DOHH2 (cell line): ENCODE data around the gene ELP4.

Experiments used
- H3F3A ChIP-seq: fragments of 200-600 bp; sonication (generic), shearing (Covaris generic); 2 replicates; pipeline ENCODE4 v1.6.0; 2016; ENCODE audit warnings: antibody characterized with exemption, mild to moderate bottlenecking; ENCODE audit not compliant: control insufficient read depth, insufficient read depth
- H3K27ac ChIP-seq: fragments of 200-600 bp; sonication (generic); 2 replicates; pipeline ENCODE4 v1.5.1; 2014; ENCODE audit warnings: low read depth, mild to moderate bottlenecking, low read length, moderate library complexity
- H3K27me3 ChIP-seq: fragments of 200-600 bp; sonication (generic); 2 replicates; pipeline ENCODE4 v1.6.1; 2014; ENCODE audit warnings: mild to moderate bottlenecking, low read length, mixed read lengths; ENCODE audit not compliant: control insufficient read depth
- H3K36me3 ChIP-seq: fragments of 200-600 bp; sonication (generic); 2 replicates; pipeline ENCODE4 v1.6.1; 2014; ENCODE audit warnings: mild to moderate bottlenecking, low read length, moderate library complexity, mixed read lengths; ENCODE audit not compliant: control insufficient read depth
- H3K4me1 ChIP-seq: fragments of 200-600 bp; sonication (generic); 2 replicates; pipeline ENCODE4 v1.6.1; 2014; ENCODE audit warnings: mild to moderate bottlenecking, low read length, mixed read lengths; ENCODE audit not compliant: control insufficient read depth
- H3K4me2 ChIP-seq: fragments of 200-600 bp; sonication (generic); 2 replicates; pipeline ENCODE4 v1.6.0; 2014; ENCODE audit warnings: mild to moderate bottlenecking, low read length, moderate library complexity
- H3K4me3 ChIP-seq: fragments of 200-600 bp; sonication (generic); 2 replicates; pipeline ENCODE4 v1.5.1; 2014; ENCODE audit warnings: mild to moderate bottlenecking, low read length, mixed read lengths
- H3K79me2 ChIP-seq: fragments of 200-600 bp; sonication (generic); 2 replicates; pipeline ENCODE4 v1.6.1; 2014; ENCODE audit warnings: mild to moderate bottlenecking, low read length, mixed read lengths; ENCODE audit not compliant: control insufficient read depth
- H3K9me2 ChIP-seq: fragments of 200-600 bp; sonication (generic); replicated peaks from 2 replicates; pipeline ENCODE4 v1.6.1; 2014; ENCODE audit warnings: mild to moderate bottlenecking, low read length, mixed read lengths; ENCODE audit not compliant: control insufficient read depth
- H3K9me3 ChIP-seq: fragments of 200-600 bp; sonication (generic); 2 replicates; pipeline ENCODE4 v1.6.1; 2014; ENCODE audit warnings: antibody characterized with exemption, low read length, mixed read lengths; ENCODE audit not compliant: control insufficient read depth, insufficient read depth
- H4K20me1 ChIP-seq: fragments of 200-600 bp; sonication (generic); 2 replicates; pipeline ENCODE4 v1.6.0; 2014; ENCODE audit warnings: low read depth, mild to moderate bottlenecking, antibody characterized with exemption, low read length, moderate library complexity; ENCODE audit not compliant: control insufficient read depth, insufficient read depth
- EZH2phosphoT487 ChIP-seq: fragments of 200-600 bp; sonication (generic); IDR thresholded peaks from 2 replicates; pipeline ENCODE4 v1.6.1; 2017; ENCODE audit warnings: borderline replicate concordance, mild to moderate bottlenecking, antibody characterized with exemption, low read length, moderate library complexity, mixed read lengths
- TF ChIP-seq, protein P1 (sequence below): fragments of 200-600 bp; sonication (generic); IDR thresholded peaks from one replicate; pipeline ENCODE4 v1.5.1; 2014; ENCODE audit warnings: antibody characterized with exemption, mild to moderate bottlenecking, low read depth, low read length; ENCODE audit not compliant: poor library complexity, severe bottlenecking

Gene ELP4

DNA sequence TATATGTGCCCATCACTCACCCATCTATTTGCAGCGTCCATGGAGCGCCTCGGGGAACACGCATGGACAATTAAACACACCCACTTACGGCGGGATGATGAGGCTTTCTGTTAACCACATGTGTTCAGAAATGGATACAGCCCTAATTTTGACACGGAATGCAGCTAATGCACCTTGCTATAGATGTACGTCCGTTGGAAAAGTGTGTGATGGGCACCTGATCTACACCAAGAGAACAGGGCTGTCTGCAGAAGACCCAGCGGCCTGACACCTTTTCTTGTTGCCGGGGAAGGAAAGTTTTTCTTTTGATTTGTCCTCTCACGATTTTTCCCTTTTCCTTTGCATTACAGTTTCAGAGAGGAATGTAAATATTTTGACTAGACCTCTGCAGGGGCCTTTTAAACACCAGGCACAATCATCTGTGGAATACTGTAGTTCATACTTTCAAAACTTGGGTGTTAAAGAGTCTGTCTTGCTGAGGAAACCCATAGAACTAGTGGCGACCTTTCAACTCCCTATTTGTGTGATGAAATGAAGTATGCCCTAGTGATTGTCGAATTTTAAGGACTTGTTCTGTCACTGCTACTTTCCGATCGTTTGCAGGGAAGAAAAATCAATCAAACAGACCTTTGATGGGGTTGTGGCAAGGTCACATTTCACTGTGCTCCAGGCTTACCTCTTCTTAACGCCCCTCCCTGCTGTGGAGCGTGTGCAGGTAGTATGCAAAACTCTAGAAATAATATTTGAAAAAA, 318.1 kb downstream of the ELP4 start:
- H3K4me3 ChIP-seq, result no peak overlapping the region

DNA sequence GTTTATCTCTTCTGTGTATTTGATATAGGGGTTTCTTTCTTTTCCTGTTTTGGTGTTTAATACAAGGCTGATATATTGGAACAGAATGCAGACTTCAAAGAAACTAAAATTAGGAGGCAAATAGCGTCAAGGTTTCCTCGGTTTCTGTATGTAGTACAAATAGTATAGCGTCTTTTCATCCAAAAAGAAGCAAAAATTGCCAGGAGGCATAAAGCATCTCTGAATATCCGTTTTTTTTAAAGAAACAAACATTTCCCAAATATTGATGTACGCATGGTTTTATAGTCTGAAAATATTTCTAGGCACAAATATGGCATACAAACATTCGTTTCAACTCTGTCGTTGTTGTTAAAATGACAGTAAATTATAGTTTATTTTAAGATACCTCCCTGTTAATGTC, 318.6 kb downstream of the ELP4 start:
- Histone ChIP-seq H3K36me3 (no peaks in the 10 kb centered on the region), H3K27me3 (no peaks in the 10 kb centered on the region), H3K4me3 (no peak overlapping the region)

More for the DNA sequence above, 318.1 kb downstream of the ELP4 start:
- Histone ChIP-seq H3K27me3 (no peaks in the 10 kb centered on the region), H3K36me3 (no peaks in the 10 kb centered on the region), H3K4me1 (no peaks in the 10 kb centered on the region), H3K4me2 (no peak overlapping the region), H3K79me2 (no peaks in the 10 kb centered on the region), H3K9me3 (no peaks in the 10 kb centered on the region), H3F3A (no peaks in the 10 kb centered on the region), H3K27ac (no peak overlapping the region), H3K9me2 (no peaks in the 10 kb centered on the region), H4K20me1 (no peaks in the 10 kb centered on the region)
- TF ChIP-seq, protein P1, sequence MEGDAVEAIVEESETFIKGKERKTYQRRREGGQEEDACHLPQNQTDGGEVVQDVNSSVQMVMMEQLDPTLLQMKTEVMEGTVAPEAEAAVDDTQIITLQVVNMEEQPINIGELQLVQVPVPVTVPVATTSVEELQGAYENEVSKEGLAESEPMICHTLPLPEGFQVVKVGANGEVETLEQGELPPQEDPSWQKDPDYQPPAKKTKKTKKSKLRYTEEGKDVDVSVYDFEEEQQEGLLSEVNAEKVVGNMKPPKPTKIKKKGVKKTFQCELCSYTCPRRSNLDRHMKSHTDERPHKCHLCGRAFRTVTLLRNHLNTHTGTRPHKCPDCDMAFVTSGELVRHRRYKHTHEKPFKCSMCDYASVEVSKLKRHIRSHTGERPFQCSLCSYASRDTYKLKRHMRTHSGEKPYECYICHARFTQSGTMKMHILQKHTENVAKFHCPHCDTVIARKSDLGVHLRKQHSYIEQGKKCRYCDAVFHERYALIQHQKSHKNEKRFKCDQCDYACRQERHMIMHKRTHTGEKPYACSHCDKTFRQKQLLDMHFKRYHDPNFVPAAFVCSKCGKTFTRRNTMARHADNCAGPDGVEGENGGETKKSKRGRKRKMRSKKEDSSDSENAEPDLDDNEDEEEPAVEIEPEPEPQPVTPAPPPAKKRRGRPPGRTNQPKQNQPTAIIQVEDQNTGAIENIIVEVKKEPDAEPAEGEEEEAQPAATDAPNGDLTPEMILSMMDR, result no peak
- TF ChIP-seq EZH2phosphoT487, result no peak

DNA sequence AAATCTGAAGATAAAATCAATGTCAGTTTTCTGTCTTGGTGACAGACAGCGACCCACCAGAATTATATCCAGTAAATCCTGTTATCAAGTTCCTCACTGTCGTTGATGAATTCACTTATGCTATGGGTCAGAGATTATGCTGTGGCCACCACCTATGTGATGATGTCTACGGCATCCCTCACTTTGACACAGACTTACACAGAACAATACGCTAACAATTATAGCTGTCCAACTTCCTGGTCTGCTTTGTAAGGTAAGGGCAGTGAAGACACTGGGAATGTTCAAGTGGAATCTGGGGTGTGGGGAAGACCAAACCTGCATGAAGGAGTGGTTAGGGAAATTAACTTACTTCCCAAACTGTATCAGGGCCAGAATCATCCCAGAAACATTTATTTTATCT, 320.8 kb downstream of the ELP4 start:
- Histone ChIP-seq H3K9me2 (no peaks in the 10 kb centered on the region), H3K4me1 (no peaks in the 10 kb centered on the region), H3K36me3 (no peaks in the 10 kb centered on the region), H3K9me3 (no peaks in the 10 kb centered on the region), H4K20me1 (no peaks in the 10 kb centered on the region), H3K79me2 (no peaks in the 10 kb centered on the region), H3F3A (no peaks in the 10 kb centered on the region), H3K27ac (no peak overlapping the region), H3K27me3 (no peaks in the 10 kb centered on the region), H3K4me2 (no peak overlapping the region), H3K4me3 (no peak overlapping the region)
- TF ChIP-seq EZH2phosphoT487, result no peak
- TF ChIP-seq, protein P1, result no peak

More for the DNA sequence above, 318.6 kb downstream of the ELP4 start:
- no peaks in the 10 kb centered on the region for H3F3A ChIP-seq
- no peak overlapping the region for H3K27ac ChIP-seq
- H3K79me2 ChIP-seq, result no peaks in the 10 kb centered on the region
- H3K9me2 ChIP-seq, result no peaks in the 10 kb centered on the region
- TF ChIP-seq EZH2phosphoT487, result no peak
- TF ChIP-seq, protein P1, result no peak
- H3K4me2 ChIP-seq, result no peak overlapping the region
- H3K4me1 ChIP-seq, result no peaks in the 10 kb centered on the region
- H3K9me3 ChIP-seq, result no peaks in the 10 kb centered on the region
- no peaks in the 10 kb centered on the region for H4K20me1 ChIP-seq
